Measurements from ENCODE around the gene DCAF15.
"Not testable (repeated sequence)": the region's sequence is repeated elsewhere in the genome, so short reads cannot be mapped to it uniquely, and the experiment has no call there.

The DCAF15 gene, protein sequence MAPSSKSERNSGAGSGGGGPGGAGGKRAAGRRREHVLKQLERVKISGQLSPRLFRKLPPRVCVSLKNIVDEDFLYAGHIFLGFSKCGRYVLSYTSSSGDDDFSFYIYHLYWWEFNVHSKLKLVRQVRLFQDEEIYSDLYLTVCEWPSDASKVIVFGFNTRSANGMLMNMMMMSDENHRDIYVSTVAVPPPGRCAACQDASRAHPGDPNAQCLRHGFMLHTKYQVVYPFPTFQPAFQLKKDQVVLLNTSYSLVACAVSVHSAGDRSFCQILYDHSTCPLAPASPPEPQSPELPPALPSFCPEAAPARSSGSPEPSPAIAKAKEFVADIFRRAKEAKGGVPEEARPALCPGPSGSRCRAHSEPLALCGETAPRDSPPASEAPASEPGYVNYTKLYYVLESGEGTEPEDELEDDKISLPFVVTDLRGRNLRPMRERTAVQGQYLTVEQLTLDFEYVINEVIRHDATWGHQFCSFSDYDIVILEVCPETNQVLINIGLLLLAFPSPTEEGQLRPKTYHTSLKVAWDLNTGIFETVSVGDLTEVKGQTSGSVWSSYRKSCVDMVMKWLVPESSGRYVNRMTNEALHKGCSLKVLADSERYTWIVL

DNA sequence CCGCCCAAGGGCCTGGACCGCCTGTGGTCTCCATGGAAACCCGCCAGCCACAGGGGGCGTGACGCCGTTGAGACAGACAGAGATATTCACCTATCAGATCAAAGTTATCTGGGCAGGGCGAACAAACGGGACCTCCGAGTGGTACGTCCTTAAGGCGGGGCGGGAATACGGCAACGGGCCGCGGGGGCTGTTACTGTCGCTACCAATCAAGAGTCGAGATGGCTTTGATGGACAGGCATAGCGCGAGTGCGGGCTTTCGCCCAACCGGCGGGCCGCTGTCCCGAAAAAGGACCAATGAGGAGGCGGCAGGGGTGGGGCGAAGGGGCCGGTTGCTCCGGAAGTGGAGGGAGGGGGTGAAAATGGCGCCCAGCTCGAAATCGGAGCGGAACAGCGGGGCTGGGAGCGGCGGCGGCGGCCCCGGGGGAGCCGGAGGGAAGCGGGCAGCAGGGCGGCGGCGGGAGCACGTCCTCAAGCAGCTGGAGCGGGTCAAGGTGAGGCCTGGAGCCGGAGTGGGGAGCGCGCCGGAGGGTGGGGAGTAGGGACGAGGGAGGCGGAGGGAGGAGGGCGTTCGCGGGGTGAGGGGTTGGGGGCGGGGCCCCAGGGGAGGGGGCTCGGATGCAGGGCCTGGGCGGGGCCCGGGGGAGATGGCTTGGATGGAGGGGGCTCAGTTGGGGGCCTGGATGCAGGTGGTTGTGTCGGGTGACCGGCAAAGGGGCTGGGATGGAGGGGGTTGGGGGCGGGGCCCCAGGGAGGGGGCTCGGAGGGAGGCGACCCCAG is at the start of gene DCAF15:
Gene DCAF15 (plus strand): TSS at position 356 of the 777 bp plus-strand sequence. CDS start 4 bp downstream, at position 360.
- peak; percentile 100 for DNase-seq

DNA sequence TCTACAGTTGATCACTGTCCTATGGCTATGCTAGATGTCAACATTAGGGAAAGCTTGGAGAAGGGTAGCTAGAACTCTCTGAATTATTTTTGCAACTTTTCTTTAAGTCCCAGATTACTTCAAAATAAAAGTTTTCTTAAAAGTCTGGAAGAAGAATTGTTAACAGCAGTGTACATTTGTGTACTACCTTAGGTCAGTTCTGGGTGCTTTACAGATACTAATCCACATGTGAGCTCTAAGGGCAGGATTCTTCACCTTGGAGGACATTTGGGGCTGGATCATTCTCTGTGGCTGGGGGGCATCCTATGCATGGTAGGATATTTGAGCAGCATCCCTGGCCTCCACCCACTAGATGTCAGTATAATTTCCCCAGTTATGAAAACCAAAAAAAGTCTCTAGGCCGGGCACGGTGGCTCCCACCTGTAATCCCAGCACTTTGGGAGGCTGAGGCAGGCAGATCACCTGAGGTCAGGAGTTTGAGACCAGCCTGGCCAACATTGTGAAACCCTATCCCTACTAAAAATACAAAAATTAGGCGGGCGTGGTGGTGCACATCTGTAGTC is 49.2 kb upstream of the DCAF15 start:
- no peak for DNase-seq

DNA sequence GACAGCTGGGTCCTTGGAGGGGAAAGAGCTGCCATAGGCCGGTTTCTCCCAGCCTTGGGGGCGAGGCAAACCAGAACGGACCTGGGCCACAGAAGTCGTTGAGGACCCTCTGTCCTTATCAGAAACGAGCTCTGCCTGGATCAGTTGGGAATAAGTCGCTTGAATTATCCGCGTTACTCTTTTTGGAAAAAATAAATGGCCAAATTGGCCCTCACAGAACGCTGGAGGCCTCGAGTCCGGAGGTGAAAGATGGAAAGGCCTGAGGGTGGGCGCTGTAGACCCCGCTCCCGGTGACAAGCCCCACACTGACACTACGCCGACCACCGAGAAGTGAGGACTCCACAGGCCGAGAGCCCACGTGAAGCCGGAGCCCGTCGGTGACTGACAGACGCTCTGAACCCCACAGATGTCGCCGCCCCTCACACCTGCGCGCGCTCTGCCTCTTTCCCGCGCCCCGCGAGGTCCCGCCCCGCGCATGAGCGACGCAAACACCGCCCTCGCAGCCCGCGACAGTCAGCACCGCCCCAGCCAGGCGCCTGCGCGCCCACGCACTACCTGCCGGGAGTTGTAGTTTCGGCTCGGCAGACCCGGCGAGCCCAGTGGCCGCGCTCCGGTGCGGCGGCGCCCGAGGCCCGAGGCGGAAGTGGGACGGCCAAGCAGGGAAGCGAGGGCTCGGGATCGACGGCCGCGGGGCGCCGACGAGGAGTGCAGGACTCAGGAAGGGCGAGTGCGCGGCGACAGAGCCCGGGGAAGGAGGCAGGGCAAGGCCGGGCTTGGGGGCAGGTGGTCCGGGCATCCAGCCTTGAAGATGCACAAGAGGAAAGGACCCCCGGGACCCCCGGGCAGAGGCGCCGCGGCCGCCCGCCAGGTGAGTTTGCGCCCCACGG is 46.4 kb upstream of the DCAF15 start, which contains the start of the genes BRME1 and CC2D1A:
Gene BRME1 (minus strand): TSS at position 484 of the 887 bp plus-strand sequence. CDS start 1,225 bp downstream, outside the sequence.
Gene CC2D1A (plus strand): TSS at position 568 of the 887 bp plus-strand sequence. CDS start 241 bp downstream, at position 809.
- DNase-seq = peak; percentile 96

DNA sequence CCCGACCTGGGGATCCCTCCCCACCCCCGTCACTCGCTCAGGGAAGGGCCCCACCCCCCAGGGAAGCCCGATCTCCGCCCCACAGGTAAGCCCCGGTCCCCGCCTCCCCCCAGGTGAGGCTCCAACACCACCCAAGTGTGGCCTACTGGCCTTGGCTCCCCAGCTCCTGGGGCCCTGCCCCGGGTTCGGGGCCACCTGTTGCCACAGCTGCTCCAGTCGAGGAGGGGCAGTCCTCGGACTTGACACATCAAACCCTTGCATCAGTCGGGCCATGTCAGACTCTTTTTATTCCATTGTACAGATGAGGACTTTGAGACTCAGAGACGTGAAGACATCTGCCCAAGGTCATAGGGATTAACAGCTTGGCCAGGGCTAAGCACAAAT is 45.8 kb upstream of the DCAF15 start:
- no peak for DNase-seq

DNA sequence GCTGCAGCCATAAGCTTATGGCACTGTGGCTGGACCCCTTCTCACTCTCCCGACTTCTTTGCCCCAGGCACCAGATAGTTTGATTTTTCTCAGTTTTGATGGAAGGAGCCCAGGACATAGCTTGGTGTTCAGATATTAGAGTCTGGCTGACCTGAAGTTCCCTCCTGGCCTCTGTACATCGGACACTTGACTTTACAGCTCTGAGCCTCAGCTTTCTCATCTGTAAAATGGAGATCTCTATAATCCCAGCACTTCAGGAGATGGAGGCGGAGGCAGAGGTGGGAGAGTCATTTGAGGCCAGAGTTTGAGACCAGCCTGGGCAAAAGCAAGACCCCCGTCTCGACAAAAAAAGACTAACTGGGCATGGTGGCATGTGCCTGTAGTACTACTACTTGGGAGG is 45.4 kb upstream of the DCAF15 start:
- DNase-seq = no peak

DNA sequence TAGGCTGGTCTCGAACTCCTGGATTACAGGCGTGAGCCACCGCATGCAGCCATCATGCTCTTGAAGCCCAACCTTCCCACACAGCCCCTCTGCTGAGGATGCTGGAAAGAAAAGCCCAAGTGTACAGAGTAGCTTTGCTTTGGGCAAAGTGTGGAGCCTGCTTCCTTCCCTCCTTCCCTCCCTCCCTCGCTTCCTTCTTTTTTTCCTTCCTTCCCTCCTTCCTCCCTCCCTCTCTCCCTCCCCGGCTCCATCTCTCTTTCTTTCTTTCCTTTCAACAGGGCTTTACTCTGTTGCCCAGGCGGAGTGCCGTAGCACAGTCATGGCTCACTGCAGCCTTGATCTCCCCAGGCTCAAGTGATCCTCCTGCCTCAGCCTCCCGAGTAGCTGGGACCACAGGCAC is 43.6 kb upstream of the DCAF15 start:
- DNase-seq = no peak

DNA sequence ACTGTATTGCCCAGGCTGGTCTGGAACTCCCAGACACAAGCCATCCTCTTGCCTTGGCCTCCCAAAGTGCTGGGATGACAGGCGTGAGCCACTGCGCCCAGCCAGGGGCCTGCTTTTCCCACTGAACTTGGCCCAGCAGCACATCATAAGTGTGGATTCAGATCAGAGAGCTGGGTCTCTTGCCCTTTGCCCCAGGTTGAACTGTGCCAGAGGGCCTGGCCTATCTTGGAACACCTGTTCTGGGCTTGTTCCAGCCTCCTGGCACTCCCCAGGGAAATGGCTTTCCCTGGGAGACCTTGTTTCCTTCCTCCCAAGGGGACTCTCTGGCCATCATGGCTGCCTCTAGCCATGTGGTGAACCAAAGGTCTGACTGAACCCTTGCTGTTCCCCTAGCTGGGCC is 42.9 kb upstream of the DCAF15 start:
- DNase-seq = no peak

DNA sequence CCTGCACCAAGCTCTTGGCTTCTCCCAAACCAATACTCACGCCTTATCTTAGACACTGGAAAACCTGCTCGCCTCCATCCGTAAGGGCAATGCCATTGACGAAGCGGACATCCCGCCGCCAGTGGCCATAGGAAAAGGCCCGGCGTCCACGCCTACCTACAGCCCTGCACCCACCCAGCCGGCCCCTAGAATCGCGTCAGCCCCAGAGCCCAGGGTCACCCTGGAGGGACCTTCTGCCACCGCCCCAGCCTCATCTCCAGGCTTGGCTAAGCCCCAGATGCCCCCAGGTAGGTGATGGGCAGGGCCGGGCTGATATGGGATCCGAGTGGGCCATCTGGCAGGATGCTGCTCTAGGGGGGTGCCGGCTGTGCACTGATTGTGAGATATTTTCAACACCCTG is 39.0 kb upstream of the DCAF15 start:
- DNase-seq = no peak

DNA sequence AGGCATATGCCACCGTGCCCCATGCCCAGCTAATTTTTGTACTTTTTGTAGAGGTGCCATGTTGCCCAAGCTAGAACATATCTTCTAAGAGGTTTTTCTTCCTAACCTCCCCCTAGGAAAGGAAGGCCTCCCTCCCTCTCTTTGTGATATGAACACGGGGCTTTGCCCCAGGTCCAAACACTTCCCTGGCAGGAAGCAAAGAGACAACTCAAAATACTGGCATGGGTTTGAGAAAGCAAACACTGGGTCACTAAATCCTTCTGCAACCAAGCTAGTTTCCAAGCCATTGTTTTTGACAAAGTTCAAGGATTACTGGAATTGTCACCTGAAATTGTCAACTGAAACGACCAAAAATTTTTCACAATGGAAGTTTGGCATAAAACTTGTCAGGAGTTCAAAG is 37.5 kb upstream of the DCAF15 start:
- no peak for DNase-seq

DNA sequence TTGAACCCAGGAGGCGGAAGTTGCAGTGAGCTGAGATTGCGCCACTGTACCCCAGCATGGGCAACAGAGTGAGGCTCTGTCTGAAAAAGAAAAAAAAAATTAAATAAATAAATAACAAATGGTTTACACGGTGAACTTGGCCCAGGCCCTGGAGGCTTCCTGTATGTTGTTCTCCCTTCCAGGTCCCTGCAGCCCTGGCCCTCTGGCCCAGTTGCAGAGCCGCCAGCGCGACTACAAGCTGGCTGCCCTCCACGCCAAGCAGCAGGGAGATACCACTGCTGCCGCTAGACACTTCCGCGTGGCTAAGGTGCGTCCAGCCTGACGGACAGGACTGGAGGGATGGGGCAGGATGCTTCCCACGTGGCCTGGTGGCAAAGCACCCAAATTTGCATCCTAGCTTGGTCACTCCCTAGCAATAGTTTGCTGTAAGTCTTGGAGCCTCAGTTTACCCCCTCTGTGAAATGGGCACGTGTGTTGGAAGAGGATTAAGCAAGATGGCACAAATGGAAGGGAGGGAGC is 34.4 kb upstream of the DCAF15 start:
- no peak for DNase-seq

DNA sequence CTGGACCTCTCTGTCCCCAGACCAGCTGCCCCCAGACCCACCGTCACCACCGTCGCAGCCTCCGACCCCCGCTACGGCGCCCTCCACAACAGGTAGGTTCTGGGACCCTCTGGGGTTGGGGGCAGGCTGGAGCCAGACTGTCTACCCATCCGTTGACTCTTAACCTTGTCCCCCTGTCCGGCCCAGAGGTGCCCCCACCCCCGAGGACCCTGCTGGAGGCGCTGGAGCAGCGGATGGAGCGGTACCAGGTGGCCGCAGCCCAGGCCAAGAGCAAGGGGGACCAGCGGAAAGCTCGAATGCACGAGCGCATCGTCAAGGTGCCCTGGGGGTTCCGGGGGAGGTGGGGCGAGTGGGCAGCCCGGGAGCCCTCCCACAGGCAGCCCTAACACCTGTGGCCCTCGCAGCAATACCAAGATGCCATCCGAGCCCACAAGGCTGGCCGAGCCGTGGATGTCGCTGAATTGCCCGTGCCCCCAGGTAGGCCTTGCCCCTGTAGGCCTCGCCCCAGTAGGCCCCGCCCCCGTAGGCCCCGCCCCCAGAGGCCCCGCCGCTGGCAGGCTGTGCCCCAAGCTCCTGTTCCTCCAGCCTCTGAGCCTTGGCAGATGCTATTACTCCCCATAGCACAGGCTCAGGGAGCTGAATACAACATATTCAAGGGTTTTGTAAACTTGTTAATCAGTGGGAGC is 33.4 kb upstream of the DCAF15 start:
- DNase-seq = no peak

DNA sequence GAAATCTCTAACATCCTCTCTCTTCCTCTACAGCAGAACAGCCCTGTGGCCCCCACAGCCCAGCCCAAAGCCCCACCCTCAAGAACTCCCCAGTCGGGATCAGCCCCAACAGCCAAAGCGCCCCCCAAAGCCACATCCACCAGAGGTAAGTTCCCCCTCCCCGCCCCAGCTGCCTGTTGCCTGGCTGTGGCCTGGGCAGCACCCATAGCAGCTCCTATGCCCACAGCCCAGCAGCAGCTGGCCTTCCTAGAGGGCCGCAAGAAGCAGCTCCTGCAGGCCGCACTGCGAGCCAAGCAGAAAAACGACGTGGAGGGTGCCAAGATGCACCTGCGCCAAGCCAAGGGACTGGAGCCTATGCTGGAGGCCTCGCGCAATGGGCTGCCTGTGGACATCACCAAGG is 31.8 kb upstream of the DCAF15 start:
- no peak for DNase-seq

DNA sequence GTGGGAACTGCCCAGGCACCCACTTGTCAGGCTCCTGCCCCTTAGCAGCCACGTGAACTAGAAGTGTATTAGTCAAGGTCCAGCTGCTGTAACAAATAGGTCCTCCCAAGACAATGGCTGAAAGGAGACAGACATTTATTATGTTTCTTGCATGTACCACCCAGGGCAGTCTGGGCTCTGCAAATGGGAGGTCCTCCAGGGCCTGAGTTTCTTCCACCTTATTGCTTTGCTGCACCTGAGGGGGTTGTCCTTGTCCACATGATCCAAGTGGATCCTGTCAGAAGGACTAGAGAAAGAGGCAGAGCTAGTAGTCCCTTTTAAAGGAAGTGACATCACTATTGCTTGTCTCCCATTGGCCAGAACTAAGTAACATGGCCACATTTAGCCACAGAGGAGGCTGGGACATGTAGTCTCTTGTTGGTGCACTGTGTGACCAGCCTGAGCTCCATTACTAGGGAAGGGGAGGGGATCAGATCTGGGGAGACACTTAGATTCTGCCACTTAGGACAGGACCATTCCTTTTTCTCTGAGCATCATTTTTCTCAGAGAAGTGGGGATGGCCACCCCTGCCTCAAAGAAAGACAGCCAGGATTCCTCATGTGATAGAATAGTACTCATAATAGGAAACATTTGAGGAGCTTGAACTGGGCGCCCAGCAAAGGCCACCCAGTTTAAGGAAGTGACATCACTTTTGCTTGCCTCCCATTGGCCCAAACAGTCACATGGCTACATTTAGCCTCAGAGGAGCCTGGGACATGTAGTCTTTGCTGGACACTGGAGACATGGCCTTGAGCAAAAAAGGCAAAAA is 31.2 kb upstream of the DCAF15 start:
- peak; percentile 34 for DNase-seq

DNA sequence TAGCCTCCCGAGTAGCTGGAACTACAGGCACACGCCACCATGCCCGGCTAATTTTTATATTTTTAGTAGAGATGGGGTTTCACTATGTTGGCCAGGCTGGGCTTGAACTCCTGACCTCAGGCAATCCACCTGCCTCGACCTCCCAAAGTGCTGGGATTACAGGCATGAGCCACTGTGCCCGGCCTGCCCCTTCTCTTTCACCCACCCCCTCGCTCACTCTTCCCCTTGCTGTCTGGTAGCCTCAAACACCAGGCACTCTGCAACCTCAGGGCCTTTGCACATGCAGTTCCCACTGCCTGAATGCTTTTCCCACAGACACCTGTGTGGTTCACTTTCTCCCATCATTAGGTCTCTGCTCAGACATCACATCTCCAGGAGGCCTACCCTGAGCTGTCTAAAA is 30.2 kb upstream of the DCAF15 start:
- DNase-seq = not testable (repeated sequence)

DNA sequence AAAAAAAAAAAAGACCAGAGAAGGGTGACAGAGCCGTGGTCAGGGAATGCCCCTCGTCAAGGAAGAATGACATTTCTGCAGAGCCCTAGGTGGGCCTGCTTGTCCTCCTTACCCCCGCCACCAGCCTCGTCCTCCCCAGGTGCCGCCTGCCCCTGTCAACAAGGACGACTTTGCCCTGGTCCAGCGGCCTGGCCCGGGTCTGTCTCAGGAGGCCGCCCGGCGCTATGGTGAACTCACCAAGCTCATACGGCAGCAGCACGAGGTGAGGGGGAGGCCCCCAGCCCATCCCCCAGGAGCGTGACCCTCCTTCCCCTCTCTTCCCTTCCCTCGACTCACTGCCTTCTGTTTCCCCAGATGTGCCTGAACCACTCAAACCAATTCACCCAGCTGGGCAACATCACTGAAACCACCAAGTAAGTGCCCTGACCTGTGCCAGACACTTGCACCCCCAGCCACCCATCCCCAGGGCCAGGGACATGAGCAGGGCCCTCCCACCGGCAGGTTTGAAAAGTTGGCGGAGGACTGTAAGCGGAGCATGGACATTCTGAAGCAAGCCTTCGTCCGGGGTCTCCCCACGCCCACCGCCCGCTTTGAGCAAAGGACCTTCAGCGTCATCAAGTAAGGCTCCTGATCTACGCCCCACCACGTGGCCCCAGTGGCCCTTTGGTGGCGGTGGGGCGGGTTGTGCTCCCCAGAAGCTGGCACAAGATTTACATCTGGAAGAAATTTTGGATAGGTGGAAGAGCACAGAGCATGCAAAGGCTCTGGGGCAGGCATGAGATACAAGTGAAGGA is 28.9 kb upstream of the DCAF15 start:
- DNase-seq = no peak

DNA sequence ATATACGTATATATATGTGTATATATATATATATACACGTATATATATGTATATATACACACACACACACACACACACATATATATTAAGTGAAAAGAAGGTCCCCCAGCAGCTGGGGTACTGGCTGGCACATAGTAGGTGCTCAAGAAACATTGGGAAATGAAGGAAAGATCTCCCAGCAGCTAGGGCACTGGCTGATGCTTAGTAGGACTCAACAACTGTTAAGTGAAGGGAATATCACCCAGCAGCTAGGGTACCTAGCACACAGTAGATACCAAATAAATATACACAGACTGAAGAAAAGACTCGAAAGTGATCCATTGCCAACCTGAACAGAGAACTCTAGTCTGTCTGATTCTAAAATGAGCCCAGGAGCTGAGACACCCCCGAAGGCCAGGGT is 26.3 kb upstream of the DCAF15 start:
- DNase-seq = no peak

DNA sequence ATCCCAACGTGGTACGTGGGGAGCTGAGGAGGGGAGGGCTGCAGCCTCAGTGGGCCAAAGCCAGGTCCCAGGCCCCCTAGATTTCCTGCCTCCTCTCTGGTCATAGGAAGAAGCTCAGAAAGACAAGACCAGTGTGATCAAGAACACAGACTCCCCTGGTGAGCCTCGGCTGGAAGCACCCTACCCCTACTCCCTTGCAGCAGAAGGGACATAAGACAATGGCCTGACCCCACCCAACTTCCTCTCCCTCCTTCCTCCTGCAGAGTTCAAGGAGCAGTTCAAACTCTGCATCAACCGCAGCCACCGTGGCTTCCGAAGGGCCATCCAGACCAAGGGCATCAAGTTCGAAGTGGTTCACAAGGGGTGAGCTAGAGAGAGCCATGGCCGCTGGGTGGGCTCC is 25.6 kb upstream of the DCAF15 start:
- DNase-seq = no peak

DNA sequence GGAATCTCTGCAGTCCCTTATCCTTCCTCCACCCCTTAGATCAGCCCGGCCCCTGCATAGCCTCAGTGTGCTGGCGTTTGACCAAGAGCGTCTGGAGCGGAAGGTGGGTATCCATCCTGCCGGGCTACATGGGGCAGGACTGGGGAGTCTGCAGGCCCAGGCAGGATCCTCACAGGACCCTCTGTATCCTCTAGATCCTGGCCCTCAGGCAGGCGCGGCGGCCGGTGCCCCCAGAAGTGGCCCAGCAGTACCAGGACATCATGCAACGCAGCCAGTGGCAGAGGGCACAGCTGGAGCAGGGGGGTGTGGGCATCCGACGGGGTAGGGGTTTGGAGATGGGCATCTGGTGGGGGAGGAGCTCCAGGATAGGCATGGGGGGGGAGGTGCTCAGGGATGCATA is 23.0 kb upstream of the DCAF15 start:
- DNase-seq = no peak

DNA sequence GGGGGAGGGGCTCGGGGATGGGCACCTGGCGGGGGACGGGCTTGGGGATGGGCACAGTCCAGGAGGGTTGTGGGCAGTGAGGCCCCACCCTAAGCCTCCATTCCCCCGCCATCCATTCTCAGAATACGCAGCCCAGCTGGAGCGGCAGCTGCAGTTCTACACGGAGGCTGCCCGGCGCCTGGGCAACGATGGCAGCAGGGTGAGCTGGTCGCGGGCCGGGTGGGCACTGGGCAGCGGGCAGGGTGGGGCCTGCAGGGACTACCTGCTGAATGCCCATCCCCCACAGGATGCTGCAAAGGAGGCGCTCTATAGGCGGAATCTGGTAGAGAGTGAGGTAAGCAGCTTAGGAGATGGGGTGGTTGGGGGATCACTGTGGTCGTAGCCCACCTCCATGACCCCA is 22.4 kb upstream of the DCAF15 start:
- no peak for DNase-seq

DNA sequence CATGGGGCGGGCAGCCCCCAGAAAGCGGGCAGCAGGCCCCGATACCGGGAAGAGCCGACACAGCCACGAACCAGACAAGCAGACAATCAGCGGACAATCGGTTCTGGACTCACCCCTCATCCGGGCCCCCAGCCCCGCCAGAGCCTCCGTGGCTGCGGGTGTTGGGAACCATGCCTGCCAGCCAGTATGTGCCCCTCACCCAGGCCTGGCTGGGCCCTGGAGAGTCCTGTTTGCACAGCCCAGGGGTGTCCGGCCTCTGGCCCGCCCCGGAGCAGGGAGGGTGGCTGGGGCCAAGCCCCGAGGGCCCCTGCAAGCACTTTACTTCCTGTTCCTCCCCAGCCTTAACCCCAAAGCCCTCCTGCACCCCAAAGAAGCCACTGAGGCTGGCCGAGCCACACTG is 21.9 kb upstream of the DCAF15 start:
- no peak for DNase-seq
